B cell (primary cell): ENCODE data around the gene CBX8. TPM values are rescaled to one million over a fixed set of nuclear protein-coding genes. Genes with fewer than 3 reads are reported as not detected.

Source experiments
- ATAC-seq: fragments of 200-7000 bp; cut with Tn5 transposase; one replicate; pipeline ENCODE4 v1.10.0; 2021; ENCODE audit warnings: low read depth, mild to moderate bottlenecking, moderate number of reproducible peaks, moderate library complexity
- CTCF ChIA-PET: fragments of 350-600 bp; sonication (Branson Sonifier 250); formaldehyde crosslinking; loops from one replicate; lab custom pipeline; 2021; ENCODE audit warnings: antibody characterized with exemption, inconsistent platforms; lab: Charles Lee
- POLR2A ChIA-PET: fragments of 350-600 bp; sonication (Branson Sonifier 250); formaldehyde crosslinking; loops from one replicate; lab custom pipeline; 2021; ENCODE audit warnings: antibody characterized with exemption; lab: Charles Lee
- DNase-seq: peaks from one replicate; pipeline ENCODE4 v3.0.0; 2013
- H2AFZ ChIP-seq: 2 replicates; pipeline ENCODE4 v1.6.1; 2012; ENCODE audit warnings: mild to moderate bottlenecking, low read depth, low read length; ENCODE audit not compliant: insufficient read depth, poor library complexity, severe bottlenecking
- H3K27ac ChIP-seq, 2 donors: 1 replicate in 1 of 2; 2 replicates in 1 of 2; pipeline ENCODE4 v1.5.1; 2012 to 2013; ENCODE audit warnings: low read length in 2 of 2, mild to moderate bottlenecking in 2 of 2, moderate library complexity in 1 of 2
- H3K27me3 ChIP-seq, 4 experiments: fragments of 200-600 bp in 1 of 4; sonication (generic) in 1 of 4; replicated peaks in 1 of 4; 1 replicate in 2 of 4; 2 replicates in 2 of 4; pipeline versions ENCODE4 v1.6.1 to v1.7.0; 2013 to 2016; ENCODE audit warnings: low read length in 3 of 4, mild to moderate bottlenecking in 2 of 4, mixed read lengths in 1 of 4, moderate library complexity in 1 of 4; ENCODE audit not compliant: insufficient read depth in 4 of 4, control insufficient read depth in 3 of 4; ENCODE audit errors: control extremely low read depth in 1 of 4
- H3K36me3 ChIP-seq, 2 experiments: replicated peaks in 1 of 2; 1 replicate in 1 of 2; 2 replicates in 1 of 2; pipeline versions ENCODE4 v1.6.1 to v1.7.1; 2013; ENCODE audit warnings: low read length in 1 of 2; ENCODE audit not compliant: insufficient read depth in 2 of 2, control insufficient read depth in 1 of 2; ENCODE audit errors: control extremely low read depth in 1 of 2, extremely low read depth in 1 of 2
- H3K4me1 ChIP-seq, 2 donors: fragments of 200-600 bp in 1 of 2; sonication (generic) in 1 of 2; 1 replicate in 1 of 2; 2 replicates in 1 of 2; pipeline versions ENCODE4 v1.5.1 to v1.6.1; 2013 to 2017; ENCODE audit warnings: low read length in 2 of 2; ENCODE audit not compliant: control insufficient read depth in 2 of 2, insufficient read depth in 2 of 2
- H3K4me2 ChIP-seq: replicated peaks from 2 replicates; pipeline ENCODE3; 2012; ENCODE audit warnings: mild to moderate bottlenecking, low read depth, low read length; ENCODE audit not compliant: poor library complexity, severe bottlenecking
- H3K4me3 ChIP-seq, 5 experiments: fragments of 200-600 bp in 1 of 5; sonication (generic) in 1 of 5; 1 replicate in 3 of 5; 2 replicates in 2 of 5; pipeline versions ENCODE4 v1.5.1 to v1.7.0; 2011 to 2016; ENCODE audit warnings: low read length in 4 of 5, mild to moderate bottlenecking in 4 of 5, low read depth in 2 of 5, control low read depth in 1 of 5, moderate library complexity in 1 of 5; ENCODE audit not compliant: insufficient read depth in 1 of 5; ENCODE audit errors: control extremely low read depth in 1 of 5, extremely low read depth in 1 of 5
- H3K79me2 ChIP-seq: fragments of 200-600 bp; sonication (generic); one replicate; pipeline ENCODE4 v1.6.0; 2016; ENCODE audit warnings: low read length; ENCODE audit not compliant: control insufficient read depth, insufficient read depth
- H3K9ac ChIP-seq: fragments of 200-600 bp; sonication (generic); 2 replicates; pipeline ENCODE4 v1.6.1; 2017; ENCODE audit warnings: mild to moderate bottlenecking, low read length, moderate library complexity
- H3K9me3 ChIP-seq, 3 donors: one replicate each; pipeline versions ENCODE4 v1.6.1 to v1.7.1; 2013; ENCODE audit warnings: low read length in 2 of 3; ENCODE audit not compliant: control insufficient read depth in 2 of 3, insufficient read depth in 1 of 3; ENCODE audit errors: control extremely low read depth in 1 of 3
- H4K20me1 ChIP-seq: 2 replicates; pipeline ENCODE4 v1.6.0; 2012; ENCODE audit warnings: mild to moderate bottlenecking, low read length; ENCODE audit not compliant: insufficient read depth, control insufficient read depth, poor library complexity, severe bottlenecking
- H3K27ac Mint-ChIP-seq: one replicate; pipeline ENCODE4 v1.8.0; 2021; ENCODE audit warnings: mixed read lengths
- H3K27me3 Mint-ChIP-seq: one replicate; pipeline ENCODE4 v1.8.0; 2021; ENCODE audit warnings: mixed read lengths
- H3K4me1 Mint-ChIP-seq: one replicate; pipeline ENCODE4 v1.8.0; 2021; ENCODE audit warnings: mixed read lengths
- H3K4me3 Mint-ChIP-seq: one replicate; pipeline ENCODE4 v1.8.0; 2021; ENCODE audit warnings: mixed read lengths
- H3K9me3 Mint-ChIP-seq: one replicate; pipeline ENCODE4 v1.8.0; 2022; ENCODE audit warnings: mixed read lengths; ENCODE audit not compliant: insufficient read depth
- CTCF ChIP-seq: fragments of 200-600 bp; IDR thresholded peaks from one replicate; pipeline ENCODE4 v1.8.0; 2022; ENCODE audit warnings: antibody characterized with exemption, mild to moderate bottlenecking
- EZH2 ChIP-seq: IDR thresholded peaks from 2 replicates; pipeline ENCODE4 v1.6.1; 2012; ENCODE audit warnings: borderline replicate concordance, low read depth, mild to moderate bottlenecking, moderate library complexity, low read length; ENCODE audit not compliant: insufficient read depth, poor library complexity, severe bottlenecking
- WGBS: methylation state at CpG from one replicate; pipeline ENCODE4 v1.1.5; 2013; ENCODE audit warnings: missing lambda C conversion rate; ENCODE audit not compliant: insufficient coverage; 5-methylcytosine and 5-hydroxymethylcytosine counted together
- intact Hi-C: fragments of 100-400 bp; cut with micrococcal nuclease; formaldehyde crosslinking; loops from one replicate; pipeline ENCODE4 v1.10.0; 2022
- polyA plus RNA-seq: library from polyadenylated mRNA; depleted of rRNA; stranded (reverse); fragments of >200 nt; gene quantifications from 2 replicates; pipeline ENCODE4 v1.2.3, GENCODE V29; 2012
- total RNA-seq, 2 donors: library from RNA; stranded (reverse); fragments of 120-200 nt in 1 of 2; gene quantifications; 1 replicate in 1 of 2; 2 replicates in 1 of 2; pipeline versions ENCODE4 v1.2.3 to v1.2.4, GENCODE V29; 2013 to 2022

Gene CBX8
- total and polyA plus RNA-seq, 2 donors (not counting 1 experiment from before 2014, with no cell fraction given), result 0.31 to 6.8 TPM

GRCh38 chr17:79802039-79802735 lies 5.3 kb upstream of the CBX8 start:
- no peak overlapping the region for H3K9ac ChIP-seq
- Mint-ChIP-seq H3K9me3 (peaks cover 3% of the 10 kb centered on the region), H3K27me3 (peaks cover 55% of the 10 kb centered on the region), H3K4me3 (no peak overlapping the region), H3K4me1 (peaks cover 37% of the 10 kb centered on the region), H3K27ac (peak overlapping the region; percentile 65)
- H3K4me3 ChIP-seq, result no peak overlapping the region
- no peak overlapping the region for H2AFZ ChIP-seq
- ATAC-seq (no peak), DNase-seq (peak; percentile 25)
- H3K79me2 ChIP-seq, result no peaks in the 10 kb centered on the region
- no peaks in the 10 kb centered on the region for H3K36me3 ChIP-seq
- H3K4me2 ChIP-seq, result peak overlapping the region; percentile 80
- 9% methylated on average over 10 of the region's 11 CpGs for WGBS
- H3K27ac ChIP-seq, result no peak overlapping the region
- no peak for TF ChIP-seq CTCF
- peak; percentile 44 for TF ChIP-seq EZH2
- peaks cover 50% of the 10 kb centered on the region for H4K20me1 ChIP-seq
- peaks cover 0 to 94% (median 33%) of the 10 kb centered on the region in 3 donors for H3K9me3 ChIP-seq
- H3K4me1 ChIP-seq, result peaks cover 65 to 90% of the 10 kb centered on the region in 2 donors
- CTCF ChIA-PET, result interaction anchor here (1.3 kb wide), 1 partner anchor 37 kb away, joined by 4 read pairs; the partner anchor contains the start of gene CBX4
- H3K27me3 ChIP-seq, result peaks cover 0 to 94% (median 77%) of the 10 kb centered on the region in 4 experiments
- POLR2A ChIA-PET, result interaction anchor here (0.6 to 1.2 kb wide), 4 partner anchors 9 to 38 kb away, joined by 3 to 4 read pairs (median 3); no protein-coding TSS in a partner anchor
- intact Hi-C loops, result no loop called here
